ENCODE results near the gene GPX3. TPM values are rescaled to one million over a fixed set of nuclear protein-coding genes. Genes with fewer than 3 reads are reported as not detected.
A peak's percentile ranks its signal among the peaks of the same experiment; 100 is the strongest.

GPX3 gene
- total RNA-seq (1,000 to 10,000 TPM in 1 of 2 donors, 100 to 1,000 TPM in 1; 694 to 1,257 TPM), polyA plus RNA-seq (100 to 1,000 TPM; 514 to 520 TPM)
- long read RNA-seq, donor 1, transcript GPX3-209 (6 exons, 1,478 nt) = minor isoform, 183 of 4,978 reads
- long read RNA-seq, donor 1, transcript GPX3-202 (4 exons, 612 nt) = minor isoform, 11 of 4,978 reads
- long read RNA-seq, donor 1, transcript GPX3-201 (5 exons, 1,636 nt) = major isoform, 4,505 of 4,978 reads
- long read RNA-seq, donor 1, partial matches to known transcripts = 84 of 4,978 reads
- long read RNA-seq, donor 1, other reads (novel, unspliced or antisense) = 195 of 4,978 reads
- long read RNA-seq, donor 2, transcript GPX3-201 (5 exons, 1,636 nt) = major isoform, 454 of 574 reads
- long read RNA-seq, donor 2, transcript GPX3-209 (6 exons, 1,478 nt) = minor isoform, 10 of 574 reads
- long read RNA-seq, donor 2, partial matches to known transcripts = 67 of 574 reads
- long read RNA-seq, donor 2, other reads (novel, unspliced or antisense) = 42 of 574 reads

DNA sequence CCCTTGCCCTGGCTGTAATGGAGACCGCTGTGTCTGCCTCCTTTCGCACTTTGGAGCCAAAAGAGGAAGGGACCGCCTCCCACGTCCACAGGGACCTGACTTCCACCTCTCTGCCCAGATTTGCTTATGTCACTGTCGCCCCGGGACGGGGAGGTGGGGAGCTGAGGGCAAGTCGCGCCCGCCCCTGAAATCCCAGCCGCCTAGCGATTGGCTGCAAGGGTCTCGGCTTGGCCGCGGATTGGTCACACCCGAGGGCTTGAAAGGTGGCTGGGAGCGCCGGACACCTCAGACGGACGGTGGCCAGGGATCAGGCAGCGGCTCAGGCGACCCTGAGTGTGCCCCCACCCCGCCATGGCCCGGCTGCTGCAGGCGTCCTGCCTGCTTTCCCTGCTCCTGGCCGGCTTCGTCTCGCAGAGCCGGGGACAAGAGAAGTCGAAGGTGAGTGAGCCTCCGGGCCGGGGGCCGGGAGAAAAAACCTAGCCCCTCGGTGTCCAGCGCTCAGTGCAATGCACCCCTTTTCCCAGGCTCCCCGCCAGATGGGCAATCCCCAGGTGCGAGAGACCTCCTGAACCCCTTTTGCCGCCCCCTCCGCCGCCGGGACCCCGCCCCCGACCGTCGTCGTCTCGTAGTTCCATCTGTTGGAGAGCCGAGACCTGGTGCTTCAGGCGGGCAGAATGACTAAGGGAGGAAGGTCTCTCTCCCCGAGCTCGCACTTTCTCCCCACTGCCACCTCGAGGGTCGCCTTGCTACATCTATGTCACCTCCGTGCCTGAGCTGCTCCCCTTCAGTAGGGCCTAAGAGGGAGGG lies at the start of gene GPX3:
TSS of gene GPX3 (plus strand) at position 288 of the 807 bp plus-strand sequence. CDS start at position 352, 64 bp downstream.
- Histone ChIP-seq H3K4me1 (ENCODE audit: control insufficient read depth in 1 of 2, insufficient read depth in 2 of 2, low read length in 2 of 2) (no peaks in the 10 kb centered on the region), H3K4me3 (ENCODE audit: low read length in 2 of 2) (peak within 1 kb of the TSS; percentile 22 to 48), H3K27ac (ENCODE audit: low read depth in 1 of 2, low read length in 2 of 2) (peak within 1 kb of the TSS in 1 of 2 donors; percentile 37), H3K27me3 (ENCODE audit: control insufficient read depth in 1 of 2, insufficient read depth in 2 of 2, low read length in 1 of 2) (no peaks in the 10 kb centered on the region), H3K9me3 (ENCODE audit: control insufficient read depth, low read length) (no peaks in the 10 kb centered on the region), H3K36me3 (ENCODE audit: control insufficient read depth in 1 of 2, insufficient read depth in 2 of 2, low read length in 1 of 2) (no peaks in the 10 kb centered on the region)
- intact Hi-C loops (cut with DNase I) = loop anchor here in 1 of 2 donors (5.0 kb wide), 1 partner anchor 883 kb away; no protein-coding TSS in a partner anchor
- DNase-seq (peak; percentile 96 to 97), ATAC-seq (ENCODE audit: low FRiP score) (peak; percentile 86)
- 2 to 3% methylated on average over 54 of the region's 54 CpGs for WGBS, 2 donors

DNA sequence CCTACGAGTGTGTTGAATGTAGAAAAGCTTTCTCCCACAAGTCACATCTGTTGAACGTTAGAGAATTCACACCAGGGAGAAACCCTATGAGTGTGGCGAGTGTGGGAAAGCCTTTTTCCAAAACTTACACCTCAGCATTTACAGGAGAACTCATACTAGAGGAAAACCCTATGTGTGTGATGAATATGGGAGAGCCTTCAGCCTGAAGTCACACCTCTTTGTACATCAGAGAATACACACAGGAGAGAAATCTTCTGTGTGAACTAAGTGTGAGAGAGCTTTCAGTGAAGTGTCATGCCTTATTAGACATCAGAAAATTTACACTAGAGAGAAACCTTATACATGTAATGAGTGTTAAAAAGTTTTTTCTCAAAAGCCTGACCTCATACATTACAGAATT lies 41.8 kb upstream of the GPX3 start:
- intact Hi-C loops (cut with DNase I) = no loop called here
- WGBS, 2 donors = 66 to 70% methylated on average over 3 of the region's 3 CpGs
- ATAC-seq (ENCODE audit: low FRiP score) = no peak
- Histone ChIP-seq H3K27ac (ENCODE audit: low read depth in 1 of 2, low read length in 2 of 2) (no peak overlapping the region), H3K27me3 (ENCODE audit: control insufficient read depth in 1 of 2, insufficient read depth in 2 of 2, low read length in 1 of 2) (no peaks in the 10 kb centered on the region), H3K9me3 (ENCODE audit: control insufficient read depth, low read length) (peaks cover 5% of the 10 kb centered on the region), H3K36me3 (ENCODE audit: control insufficient read depth in 1 of 2, insufficient read depth in 2 of 2, low read length in 1 of 2) (no peaks in the 10 kb centered on the region), H3K4me1 (ENCODE audit: control insufficient read depth in 1 of 2, insufficient read depth in 2 of 2, low read length in 2 of 2) (no peaks in the 10 kb centered on the region), H3K4me3 (ENCODE audit: low read length in 2 of 2) (no peak overlapping the region)
- DNase-seq = no peak

DNA sequence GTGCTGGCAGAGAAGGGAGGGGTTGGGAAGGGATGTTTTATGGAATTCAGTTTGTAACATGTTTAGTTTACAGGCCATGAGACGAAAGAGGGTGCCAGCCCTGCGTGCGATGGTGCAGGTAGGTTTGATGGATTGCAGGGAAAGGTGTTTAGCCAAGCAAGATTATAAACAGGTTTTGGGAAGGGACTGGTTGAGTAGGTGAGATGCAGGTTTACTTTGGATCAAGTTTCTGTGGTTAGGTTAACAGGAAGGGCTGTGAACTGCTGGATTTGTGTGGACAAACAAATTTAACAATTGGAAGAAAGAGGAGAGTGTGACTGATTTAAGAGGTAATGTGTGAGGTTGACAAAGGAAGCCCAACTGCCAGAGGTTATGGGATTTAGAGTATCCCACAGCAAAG lies 32.6 kb upstream of the GPX3 start:
- no peak for ATAC-seq (ENCODE audit: low FRiP score)
- H3K36me3 ChIP-seq (ENCODE audit: control insufficient read depth in 1 of 2, insufficient read depth in 2 of 2, low read length in 1 of 2) = no peaks in the 10 kb centered on the region
- DNase-seq = no peak
- peaks cover 7% of the 10 kb centered on the region for H3K9me3 ChIP-seq (ENCODE audit: control insufficient read depth, low read length)
- H3K27me3 ChIP-seq (ENCODE audit: control insufficient read depth in 1 of 2, insufficient read depth in 2 of 2, low read length in 1 of 2) = no peaks in the 10 kb centered on the region
- WGBS, 2 donors = 87 to 92% methylated on average over 3 of the region's 3 CpGs
- H3K27ac ChIP-seq (ENCODE audit: low read depth in 1 of 2, low read length in 2 of 2) = no peak overlapping the region
- no peaks in the 10 kb centered on the region for H3K4me1 ChIP-seq (ENCODE audit: control insufficient read depth in 1 of 2, insufficient read depth in 2 of 2, low read length in 2 of 2)
- intact Hi-C loops (cut with DNase I) = no loop called here
- H3K4me3 ChIP-seq (ENCODE audit: low read length in 2 of 2) = no peak overlapping the region

GRCh38 chr5:150989695-150990094 lies 30.7 kb upstream of the GPX3 start:
- DNase-seq = no peak
- intact Hi-C loops (cut with DNase I) = no loop called here

DNA sequence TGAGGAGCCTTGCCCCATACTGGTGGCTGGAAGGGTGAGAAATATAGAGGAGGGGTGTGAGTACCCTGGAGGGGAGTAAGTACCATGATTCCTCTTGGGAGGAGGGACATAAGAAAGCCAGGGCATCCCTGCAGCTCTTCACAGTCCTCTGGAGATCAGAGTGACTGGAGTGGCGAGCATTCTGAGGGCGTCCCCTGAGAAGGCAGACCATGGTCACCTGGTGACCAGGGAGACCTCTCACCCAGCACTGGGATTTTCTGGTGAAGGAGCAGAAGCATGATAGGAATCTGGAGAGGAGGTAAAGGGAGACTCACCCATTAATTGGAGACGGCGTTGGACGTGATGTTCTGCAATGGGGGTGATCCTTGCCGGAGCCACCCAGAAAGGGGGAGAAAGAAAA lies 27.7 kb upstream of the GPX3 start:
- 98 to 99% methylated on average over 6 of the region's 6 CpGs for WGBS, 2 donors

More at GRCh38 chr5:150989695-150990094, 30.7 kb upstream of the GPX3 start:
- Histone ChIP-seq H3K9me3 (ENCODE audit: control insufficient read depth, low read length) (peaks cover 3% of the 10 kb centered on the region), H3K4me3 (ENCODE audit: low read length in 2 of 2) (no peak overlapping the region), H3K4me1 (ENCODE audit: control insufficient read depth in 1 of 2, insufficient read depth in 2 of 2, low read length in 2 of 2) (no peaks in the 10 kb centered on the region), H3K36me3 (ENCODE audit: control insufficient read depth in 1 of 2, insufficient read depth in 2 of 2, low read length in 1 of 2) (no peaks in the 10 kb centered on the region), H3K27ac (ENCODE audit: low read depth in 1 of 2, low read length in 2 of 2) (no peak overlapping the region), H3K27me3 (ENCODE audit: control insufficient read depth in 1 of 2, insufficient read depth in 2 of 2, low read length in 1 of 2) (no peaks in the 10 kb centered on the region)
- whole genome bisulfite sequencing, 2 donors = 63 to 78% methylated on average over 3 of the region's 3 CpGs
- no peak for ATAC-seq (ENCODE audit: low FRiP score)

GRCh38 chr5:150993422-150993821 lies 27.0 kb upstream of the GPX3 start:
- Histone ChIP-seq H3K27ac (ENCODE audit: low read depth in 1 of 2, low read length in 2 of 2) (no peak overlapping the region), H3K4me3 (ENCODE audit: low read length in 2 of 2) (no peak overlapping the region), H3K4me1 (ENCODE audit: control insufficient read depth in 1 of 2, insufficient read depth in 2 of 2, low read length in 2 of 2) (no peaks in the 10 kb centered on the region), H3K36me3 (ENCODE audit: control insufficient read depth in 1 of 2, insufficient read depth in 2 of 2, low read length in 1 of 2) (no peaks in the 10 kb centered on the region), H3K27me3 (ENCODE audit: control insufficient read depth in 1 of 2, insufficient read depth in 2 of 2, low read length in 1 of 2) (no peaks in the 10 kb centered on the region), H3K9me3 (ENCODE audit: control insufficient read depth, low read length) (peaks cover 3% of the 10 kb centered on the region)
- DNase-seq (no peak), ATAC-seq (ENCODE audit: low FRiP score) (no peak)
- intact Hi-C loops (cut with DNase I) = no loop called here
- WGBS, 2 donors = 95% methylated on average over 2 of the region's 2 CpGs

More for the DNA sequence above, 27.7 kb upstream of the GPX3 start:
- peaks cover 3% of the 10 kb centered on the region for H3K9me3 ChIP-seq (ENCODE audit: control insufficient read depth, low read length)
- no peak overlapping the region for H3K27ac ChIP-seq (ENCODE audit: low read depth in 1 of 2, low read length in 2 of 2)
- ATAC-seq (ENCODE audit: low FRiP score) (no peak), DNase-seq (no peak)
- H3K4me3 ChIP-seq (ENCODE audit: low read length in 2 of 2) = no peak overlapping the region
- no peaks in the 10 kb centered on the region for H3K4me1 ChIP-seq (ENCODE audit: control insufficient read depth in 1 of 2, insufficient read depth in 2 of 2, low read length in 2 of 2)
- no peaks in the 10 kb centered on the region for H3K36me3 ChIP-seq (ENCODE audit: control insufficient read depth in 1 of 2, insufficient read depth in 2 of 2, low read length in 1 of 2)
- no peaks in the 10 kb centered on the region for H3K27me3 ChIP-seq (ENCODE audit: control insufficient read depth in 1 of 2, insufficient read depth in 2 of 2, low read length in 1 of 2)
- intact Hi-C loops (cut with DNase I) = no loop called here

DNA sequence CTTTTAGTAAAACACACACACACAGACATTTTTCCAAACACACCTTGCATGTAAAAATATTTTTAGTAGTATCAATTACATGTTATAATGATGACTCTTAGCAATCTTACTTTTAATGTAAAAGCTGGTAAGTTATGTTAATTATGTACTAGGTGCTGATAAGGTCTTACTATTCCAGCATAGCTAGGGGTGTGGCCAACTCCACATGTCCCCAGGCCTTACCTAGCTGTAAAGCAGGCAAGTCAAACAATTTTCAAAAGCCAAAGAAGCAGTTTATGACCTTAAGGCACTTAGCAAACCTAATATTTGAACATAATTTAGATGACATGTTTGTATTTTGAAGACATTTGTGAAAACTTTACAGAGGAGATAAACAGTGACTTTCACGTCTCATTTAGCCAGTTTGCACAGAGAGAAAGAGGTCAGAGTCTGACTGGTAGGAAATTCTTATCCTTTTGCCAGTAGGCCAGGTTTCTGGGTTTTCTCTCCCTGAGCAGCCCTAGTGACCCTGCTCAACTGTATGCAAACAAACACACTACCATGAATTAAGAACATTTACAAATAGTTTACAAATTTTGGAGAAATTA lies 26.5 kb upstream of the GPX3 start:
- intact Hi-C loops (cut with DNase I) = no loop called here
- DNase-seq (no peak), ATAC-seq (ENCODE audit: low FRiP score) (no peak)
- WGBS, 2 donors = 88 to 93% methylated on average over 1 of the region's 1 CpG
- H3K9me3 ChIP-seq (ENCODE audit: control insufficient read depth, low read length) = peaks cover 3% of the 10 kb centered on the region
- no peak overlapping the region for H3K27ac ChIP-seq (ENCODE audit: low read depth in 1 of 2, low read length in 2 of 2)
- H3K27me3 ChIP-seq (ENCODE audit: control insufficient read depth in 1 of 2, insufficient read depth in 2 of 2, low read length in 1 of 2) = no peaks in the 10 kb centered on the region
- no peaks in the 10 kb centered on the region for H3K4me1 ChIP-seq (ENCODE audit: control insufficient read depth in 1 of 2, insufficient read depth in 2 of 2, low read length in 2 of 2)
- H3K4me3 ChIP-seq (ENCODE audit: low read length in 2 of 2) = no peak overlapping the region
- H3K36me3 ChIP-seq (ENCODE audit: control insufficient read depth in 1 of 2, insufficient read depth in 2 of 2, low read length in 1 of 2) = no peaks in the 10 kb centered on the region

DNA sequence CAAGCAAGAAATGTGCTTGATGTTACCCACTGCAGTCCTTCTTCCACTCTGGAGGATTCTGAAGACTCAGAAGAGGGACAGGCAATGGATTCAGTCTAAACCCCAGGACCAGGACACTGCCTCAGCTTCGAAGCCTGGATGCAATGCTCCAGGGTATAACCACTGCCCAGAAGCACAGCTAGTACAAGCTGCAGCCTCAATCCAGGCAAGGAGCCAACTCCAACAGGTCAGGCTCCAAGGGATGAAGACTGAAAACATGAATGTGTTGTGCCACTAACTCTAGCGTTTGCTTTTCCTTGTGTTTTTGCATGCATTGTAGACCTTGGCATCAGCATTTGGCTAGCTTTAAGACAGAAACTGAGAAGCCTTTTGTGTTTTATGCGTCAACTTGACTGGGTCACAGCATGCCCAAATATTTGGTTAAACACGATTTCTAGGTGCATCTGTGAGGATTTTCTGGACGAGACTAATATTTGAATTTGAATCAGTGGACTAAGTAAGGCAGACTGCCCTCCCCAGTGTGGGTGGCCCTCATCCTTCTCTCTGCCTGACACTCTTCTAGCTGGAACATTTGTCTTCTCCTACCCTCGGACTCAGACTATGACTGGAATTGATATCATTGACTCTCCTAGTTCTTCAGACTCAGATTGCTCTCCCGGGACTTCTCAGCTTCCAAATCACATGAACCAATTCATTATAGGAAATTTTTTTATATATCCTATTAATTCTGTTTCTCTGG lies 20.5 kb upstream of the GPX3 start:
- WGBS, 2 donors = 4 to 9% methylated on average over 7 of the region's 7 CpGs
- no peak overlapping the region for H3K4me3 ChIP-seq (ENCODE audit: low read length in 2 of 2)
- ATAC-seq (ENCODE audit: low FRiP score) = peak; percentile 79
- intact Hi-C loops (cut with DNase I) = loop anchor here (5.0 kb wide), 2 partner anchors 47 to 117 kb away; no protein-coding TSS in a partner anchor
- peaks cover 0 to 3% of the 10 kb centered on the region in 2 donors for H3K4me1 ChIP-seq (ENCODE audit: control insufficient read depth in 1 of 2, insufficient read depth in 2 of 2, low read length in 2 of 2)
- H3K36me3 ChIP-seq (ENCODE audit: control insufficient read depth in 1 of 2, insufficient read depth in 2 of 2, low read length in 1 of 2) = no peaks in the 10 kb centered on the region
- no peaks in the 10 kb centered on the region for H3K9me3 ChIP-seq (ENCODE audit: control insufficient read depth, low read length)
- no peaks in the 10 kb centered on the region for H3K27me3 ChIP-seq (ENCODE audit: control insufficient read depth in 1 of 2, insufficient read depth in 2 of 2, low read length in 1 of 2)
- DNase-seq = peak; percentile 79 to 82
- no peak overlapping the region for H3K27ac ChIP-seq (ENCODE audit: low read depth in 1 of 2, low read length in 2 of 2)

Measured in aorta (tissue), 5 donors.